DMS53 (cell line): ENCODE results near the gene ARHGEF10L.
"Not testable (repeated sequence)": the region's sequence is repeated elsewhere in the genome, so short reads cannot be mapped to it uniquely, and the experiment has no call there.

Source experiments
- DNase-seq: peaks from one replicate; lab custom pipeline; 2025; lab: John Stamatoyannopoulos, UW

ARHGEF10L gene

DNA sequence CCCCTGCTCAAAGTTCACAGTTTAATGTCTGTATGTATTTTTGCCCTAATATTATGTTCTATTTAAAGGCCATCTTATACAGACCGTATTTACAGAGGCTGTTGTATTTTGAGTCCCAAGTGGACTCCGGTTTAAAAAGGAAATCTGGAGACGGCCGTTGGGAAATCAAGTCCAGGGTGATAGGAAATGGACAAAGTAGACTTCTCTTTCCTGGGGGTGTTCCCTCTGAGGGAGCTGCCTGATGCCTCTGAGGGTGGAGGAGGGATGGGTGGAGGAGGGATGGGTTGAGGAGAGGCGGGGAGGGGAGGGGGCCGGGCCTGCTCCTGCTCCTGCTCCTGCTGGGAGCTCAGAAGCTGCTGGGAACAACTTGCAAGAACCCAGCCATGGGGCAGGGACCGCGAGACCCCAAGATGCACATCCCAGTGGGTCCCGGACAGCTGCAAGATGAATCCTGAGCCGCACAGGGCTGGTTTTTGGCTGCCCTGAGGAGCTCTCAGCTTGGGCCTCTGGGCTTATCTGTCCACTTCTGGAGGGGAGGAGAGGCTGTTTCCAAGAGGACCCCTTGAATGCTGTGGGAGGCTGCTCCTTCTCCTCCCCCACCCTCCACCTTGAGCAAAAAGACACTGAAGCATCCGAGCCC is 203.6 kb downstream of the ARHGEF10L start:
- no peak for DNase-seq

DNA sequence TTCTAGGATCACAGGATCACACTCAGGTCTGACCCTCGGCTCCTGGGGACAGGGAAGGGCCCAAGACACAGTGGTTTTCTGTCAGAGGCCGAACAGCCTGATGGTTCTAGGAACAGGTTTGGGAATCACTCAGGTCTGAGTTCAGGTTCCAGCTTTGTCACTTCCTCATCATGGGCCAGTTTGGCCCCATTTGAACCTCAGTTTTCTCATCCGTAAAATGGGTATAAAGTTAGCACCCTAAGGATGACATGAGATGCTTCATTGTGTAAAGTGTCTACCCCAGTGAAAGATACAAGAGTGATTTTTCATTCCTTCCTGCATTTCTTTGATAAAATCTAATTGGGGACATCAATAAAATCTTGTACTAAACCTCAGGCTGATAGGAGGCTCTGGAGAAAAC is 204.4 kb downstream of the ARHGEF10L start:
- no peak for DNase-seq

DNA sequence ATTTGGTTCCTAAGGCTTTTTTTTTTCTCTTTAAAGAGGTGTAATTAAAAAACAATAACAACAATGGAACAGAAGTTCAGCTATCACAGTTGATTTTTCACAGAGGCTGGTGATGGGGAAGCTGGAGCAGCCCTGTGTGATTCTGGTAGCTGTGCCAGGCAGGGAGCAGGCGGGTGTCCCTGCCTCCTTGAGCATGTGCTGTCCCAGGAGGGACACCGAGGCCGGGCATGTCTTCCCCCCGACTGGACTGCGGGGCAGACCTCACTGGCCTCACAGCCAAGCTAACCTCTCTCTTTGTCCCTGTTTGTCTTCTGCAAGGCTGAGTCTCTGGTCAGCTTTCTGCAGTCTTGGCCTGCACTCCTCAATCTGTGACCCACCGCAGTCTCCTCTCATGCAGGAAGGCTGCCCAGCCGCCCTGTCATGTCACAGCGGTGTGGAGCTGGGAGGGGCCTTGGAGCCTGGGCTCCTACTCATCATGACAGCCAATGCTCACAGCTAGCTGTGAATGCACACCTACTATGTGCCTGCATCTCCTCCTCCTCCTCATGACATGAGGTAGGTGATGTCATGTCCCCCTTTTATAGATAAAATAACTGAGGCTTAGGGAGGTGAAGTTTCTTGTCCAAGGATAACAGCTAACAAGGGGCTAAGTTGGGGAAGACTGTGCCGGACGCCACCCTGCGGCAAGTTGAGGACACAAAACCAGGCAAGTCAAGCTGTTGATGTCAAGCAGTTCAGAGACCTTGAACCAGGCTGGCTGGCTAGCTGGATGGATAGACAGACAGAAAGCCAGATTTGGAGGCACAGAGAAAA is 205.4 kb downstream of the ARHGEF10L start:
- DNase-seq = peak; percentile 13

DNA sequence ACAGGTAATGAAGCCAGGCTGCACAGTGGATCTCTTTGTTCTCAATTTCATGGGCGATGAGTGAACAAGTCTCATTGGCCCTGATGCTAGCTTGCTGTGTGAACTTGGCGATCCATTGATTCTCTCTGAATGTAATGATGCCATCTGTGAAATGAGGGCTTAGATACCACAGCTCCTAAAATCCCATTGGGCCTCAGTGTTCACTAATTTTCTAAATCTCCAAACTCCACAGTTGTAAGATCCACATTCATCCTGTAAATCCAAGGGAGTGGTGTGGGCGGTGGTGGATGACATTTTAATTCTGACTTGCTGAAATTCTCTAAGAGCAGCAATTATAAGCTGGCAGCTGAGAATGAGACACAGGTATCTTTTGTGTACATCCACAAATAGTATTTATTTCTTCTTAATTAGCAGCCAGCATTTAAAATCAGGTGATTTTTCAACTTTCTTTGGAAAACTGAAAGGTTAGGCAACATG is 206.0 kb downstream of the ARHGEF10L start:
- DNase-seq = no peak

DNA sequence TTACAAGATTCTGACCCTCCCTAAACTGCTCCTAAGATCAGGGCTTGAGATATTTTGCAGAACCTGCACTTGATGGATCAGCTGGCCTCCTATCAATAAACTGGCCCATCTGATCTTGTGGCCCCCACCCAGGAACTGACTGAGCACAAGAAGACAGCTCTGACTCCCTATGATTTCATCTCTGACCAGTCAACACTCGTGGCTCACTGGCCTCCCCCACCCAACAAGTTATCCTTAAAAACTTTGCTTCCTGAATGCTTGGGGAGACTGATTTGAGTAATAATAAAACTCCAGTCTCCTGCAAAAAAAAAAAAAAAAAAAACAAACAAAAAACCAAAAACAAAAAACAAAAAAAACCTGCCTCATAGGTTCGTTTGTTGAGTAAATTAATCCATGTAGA is 206.8 kb downstream of the ARHGEF10L start:
- not testable (repeated sequence) for DNase-seq

DNA sequence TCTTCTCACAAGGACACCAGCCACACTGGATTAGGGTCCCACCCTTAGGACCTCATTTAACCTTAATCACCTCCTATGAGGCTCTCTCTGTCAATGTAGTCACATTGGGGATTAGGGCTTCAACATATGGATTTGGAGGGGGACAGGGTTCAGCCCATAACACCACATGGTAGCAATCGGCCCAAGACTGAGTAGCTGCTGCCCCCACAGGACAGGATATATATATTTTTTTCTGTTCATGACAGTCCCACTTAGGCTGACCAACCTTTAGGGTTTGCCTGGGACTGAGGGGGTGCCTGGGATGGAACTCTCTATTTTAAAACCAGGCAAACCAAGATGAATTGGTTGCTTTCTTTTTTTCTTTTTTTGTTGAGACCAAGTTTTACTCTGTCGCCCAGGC is 207.4 kb downstream of the ARHGEF10L start:
- no peak for DNase-seq
